Osteocyte (in vitro differentiated cells): ENCODE results near the gene MTREX. TPM values are rescaled to one million over a fixed set of nuclear protein-coding genes. Genes with fewer than 3 reads are reported as not detected.

Experiments
- DNase-seq: peaks from one replicate; pipeline ENCODE4 v3.0.0; 2021; ENCODE audit warnings: mixed read lengths; ENCODE audit not compliant: unreplicated experiment; ENCODE audit errors: extremely low spot score
- H3K27ac Mint-ChIP-seq: one replicate; pipeline ENCODE4 v1.8.0; 2021; ENCODE audit warnings: mild to moderate bottlenecking, mixed read lengths; ENCODE audit not compliant: unreplicated experiment
- H3K27me3 Mint-ChIP-seq: one replicate; pipeline ENCODE4 v1.8.0; 2021; ENCODE audit warnings: mixed read lengths; ENCODE audit not compliant: unreplicated experiment
- H3K36me3 Mint-ChIP-seq: one replicate; pipeline ENCODE4 v1.8.0; 2021; ENCODE audit warnings: mixed read lengths; ENCODE audit not compliant: unreplicated experiment
- H3K4me1 Mint-ChIP-seq: one replicate; pipeline ENCODE4 v1.8.0; 2021; ENCODE audit warnings: mixed read lengths; ENCODE audit not compliant: unreplicated experiment
- H3K4me3 Mint-ChIP-seq: one replicate; pipeline ENCODE4 v1.8.0; 2021; ENCODE audit warnings: mild to moderate bottlenecking, moderate library complexity, mixed read lengths; ENCODE audit not compliant: unreplicated experiment
- H3K9me3 Mint-ChIP-seq: one replicate; pipeline ENCODE4 v1.8.0; 2021; ENCODE audit warnings: mixed read lengths; ENCODE audit not compliant: unreplicated experiment
- CTCF ChIP-seq: fragments of 200-600 bp; sonication (generic); IDR thresholded peaks from 2 replicates; pipeline ENCODE4 v1.5.0; 2021; ENCODE audit warnings: antibody characterized with exemption, mild to moderate bottlenecking, moderate library complexity
- total RNA-seq: library from RNA; stranded (reverse); gene quantifications from 2 replicates; pipeline ENCODE4 v1.2.1, GENCODE V29; 2021

The MTREX gene
- total RNA-seq, 1 donor from 2014 or later, result 58.5 TPM

GRCh38 chr5:55437859-55438206, 130.0 kb downstream of the MTREX start:
- H3K4me1 Mint-ChIP-seq, result peaks cover 48% of the 10 kb centered on the region
- no peak for TF ChIP-seq CTCF
- H3K27ac Mint-ChIP-seq, result peak overlapping the region; percentile 90
- peaks cover 23% of the 10 kb centered on the region for H3K36me3 Mint-ChIP-seq
- no peak for DNase-seq
- no peaks in the 10 kb centered on the region for H3K27me3 Mint-ChIP-seq
- H3K9me3 Mint-ChIP-seq, result peaks cover 11% of the 10 kb centered on the region
- H3K4me3 Mint-ChIP-seq, result no peak overlapping the region

GRCh38 chr5:55438998-55439397, 131.2 kb downstream of the MTREX start:
- H3K36me3 Mint-ChIP-seq, result peaks cover 22% of the 10 kb centered on the region
- DNase-seq, result no peak
- H3K9me3 Mint-ChIP-seq, result peaks cover 11% of the 10 kb centered on the region
- H3K27ac Mint-ChIP-seq, result peak overlapping the region; percentile 90
- H3K4me1 Mint-ChIP-seq, result peaks cover 48% of the 10 kb centered on the region
- no peak for TF ChIP-seq CTCF
- H3K27me3 Mint-ChIP-seq, result no peaks in the 10 kb centered on the region
- H3K4me3 Mint-ChIP-seq, result no peak overlapping the region

GRCh38 chr5:55440188-55440646, 132.4 kb downstream of the MTREX start:
- Mint-ChIP-seq H3K27ac (peak overlapping the region; percentile 90), H3K36me3 (peaks cover 10% of the 10 kb centered on the region), H3K27me3 (no peaks in the 10 kb centered on the region), H3K9me3 (peaks cover 7% of the 10 kb centered on the region), H3K4me1 (peaks cover 46% of the 10 kb centered on the region), H3K4me3 (no peak overlapping the region)
- DNase-seq, result no peak
- TF ChIP-seq CTCF, result no peak

- Mint-ChIP-seq H3K36me3 (peaks cover 5% of the 10 kb centered on the region), H3K27me3 (no peaks in the 10 kb centered on the region), H3K9me3 (peaks cover 2% of the 10 kb centered on the region), H3K4me1 (peaks cover 50% of the 10 kb centered on the region), H3K4me3 (no peak overlapping the region), H3K27ac (no peak overlapping the region)
- no peak for TF ChIP-seq CTCF
- no peak for DNase-seq
Measured at GRCh38 chr5:55441107-55441771, 133.4 kb downstream of the MTREX start.

GRCh38 chr5:55441954-55442353, 134.2 kb downstream of the MTREX start:
- TF ChIP-seq CTCF, result no peak
- Mint-ChIP-seq H3K27ac (no peak overlapping the region), H3K4me3 (no peak overlapping the region), H3K27me3 (no peaks in the 10 kb centered on the region), H3K9me3 (no peaks in the 10 kb centered on the region), H3K36me3 (peaks cover 2% of the 10 kb centered on the region), H3K4me1 (peaks cover 52% of the 10 kb centered on the region)
- DNase-seq, result no peak
